ENCODE data around the gene QSOX2. TPM values are rescaled to one million over a fixed set of nuclear protein-coding genes. Genes with fewer than 3 reads are reported as not detected.

Gene QSOX2
- total RNA-seq, 1 experiment from 2014 or later = 9.9 TPM

- Histone ChIP-seq H3K9me2 (replicated peaks; ENCODE audit: low read length) (no peaks in the 10 kb centered on the region), H3K36me3 (ENCODE audit: low read depth, low read length) (no peaks in the 10 kb centered on the region), H3K4me3 (ENCODE audit: low read length) (no peak overlapping the region), H3K27me3 (ENCODE audit: low read length) (no peaks in the 10 kb centered on the region), H4K20me1 (ENCODE audit: low read length) (0 out of 2 replicates have a peak, but pooled peaks cover 3% of the 10 kb centered on the region), H3K79me2 (ENCODE audit: low read length) (peaks cover 11% of the 10 kb centered on the region), H3K4me1 (ENCODE audit: insufficient read depth, low read length) (peaks cover 10% of the 10 kb centered on the region), H3F3A (ENCODE audit: low read length, unreplicated experiment) (no peaks in the 10 kb centered on the region), H3K4me2 (ENCODE audit: low read length) (no peak overlapping the region), H3K9me3 (ENCODE audit: low read length) (no peaks in the 10 kb centered on the region), H2AFZ (ENCODE audit: low read length) (no peak overlapping the region), H3K27ac (ENCODE audit: low read length) (no peak overlapping the region), H3K9ac (ENCODE audit: low read length) (no peak overlapping the region)
- ChIA-PET CTCF (no interaction called here), POLR2A (ENCODE audit: unreplicated experiment) (no interaction called here)
- no TSS peak for BruUV-seq (replicated peaks)
- no peak for ATAC-seq
- DNase-seq = no peak
- TF ChIP-seq EZH2 (IDR thresholded peaks at IDR 0.05; ENCODE audit: low read length, unreplicated experiment) (no peak), CTCF (conservative IDR thresholded peaks at IDR 0.05; ENCODE audit: low read depth, low read length) (no peak), EZH2phosphoT487 (IDR thresholded peaks at IDR 0.05; ENCODE audit: borderline replicate concordance, low read length) (no peak)
- intact Hi-C loops (cut with micrococcal nuclease) = no loop called here
Observed at GRCh38 chr9:136248951-136249876, 3.6 kb upstream of the QSOX2 start.

- no peak overlapping the region for H3K27ac ChIP-seq (ENCODE audit: low read length)
- no peaks in the 10 kb centered on the region for H3K27me3 ChIP-seq (ENCODE audit: low read length)
- BruUV-seq (replicated peaks) = no TSS peak
- H3K4me1 ChIP-seq (ENCODE audit: insufficient read depth, low read length) = peaks cover 19% of the 10 kb centered on the region
- H3K9ac ChIP-seq (ENCODE audit: low read length) = no peak overlapping the region
- peaks cover 14% of the 10 kb centered on the region; the same call in 1 of the 2 replicates for H4K20me1 ChIP-seq (ENCODE audit: low read length)
- H3K4me3 ChIP-seq (ENCODE audit: low read length) = no peak overlapping the region
- TF ChIP-seq EZH2phosphoT487 (IDR thresholded peaks at IDR 0.05; ENCODE audit: borderline replicate concordance, low read length) = no peak
- no peak for TF ChIP-seq CTCF (conservative IDR thresholded peaks at IDR 0.05; ENCODE audit: low read depth, low read length)
- no peak for TF ChIP-seq EZH2 (IDR thresholded peaks at IDR 0.05; ENCODE audit: low read length, unreplicated experiment)
- H3K4me2 ChIP-seq (ENCODE audit: low read length) = no peak overlapping the region
- POLR2A ChIA-PET (ENCODE audit: unreplicated experiment) = no interaction called here
- H2AFZ ChIP-seq (ENCODE audit: low read length) = no peak overlapping the region
- no peak for DNase-seq
- CTCF ChIA-PET = no interaction called here
- peaks cover 23% of the 10 kb centered on the region for H3K79me2 ChIP-seq (ENCODE audit: low read length)
- H3K9me2 ChIP-seq (replicated peaks; ENCODE audit: low read length) = no peaks in the 10 kb centered on the region
- intact Hi-C loops (cut with micrococcal nuclease) = no loop called here
- no peak for ATAC-seq
- H3F3A ChIP-seq (ENCODE audit: low read length, unreplicated experiment) = no peaks in the 10 kb centered on the region
- no peaks in the 10 kb centered on the region for H3K9me3 ChIP-seq (ENCODE audit: low read length)
- no peaks in the 10 kb centered on the region for H3K36me3 ChIP-seq (ENCODE audit: low read depth, low read length)
Observed at GRCh38 chr9:136247947-136248637, 2.5 kb upstream of the QSOX2 start.

All from PC-3 (cell line).